HS-27A (cell line): ENCODE measurements around the gene CDH13.

Experiments
- DNase-seq: peaks from one replicate; pipeline ENCODE4 v3.0.0-alpha.2; 2012; ENCODE audit warnings: low read depth, missing footprints

CDH13 gene

GRCh38 chr16:82999711-83000110, 372.9 kb downstream of the CDH13 start:
- DNase-seq = no peak

GRCh38 chr16:83002351-83003334, 375.9 kb downstream of the CDH13 start:
- peak; percentile 30 for DNase-seq

GRCh38 chr16:83004868-83005652, 378.3 kb downstream of the CDH13 start:
- no peak for DNase-seq

- no peak for DNase-seq
These were observed 378.9 kb downstream of the CDH13 start for GRCh38 chr16:83005653-83006160.

GRCh38 chr16:83010776-83011720, 384.3 kb downstream of the CDH13 start:
- no peak for DNase-seq

GRCh38 chr16:83011939-83012338, 385.2 kb downstream of the CDH13 start:
- DNase-seq = no peak

- no peak for DNase-seq
These were observed 386.3 kb downstream of the CDH13 start for GRCh38 chr16:83013071-83013470.

GRCh38 chr16:83019963-83020362, 393.2 kb downstream of the CDH13 start:
- no peak for DNase-seq

GRCh38 chr16:83021045-83021444, 394.3 kb downstream of the CDH13 start:
- DNase-seq = no peak

GRCh38 chr16:83021746-83022145, 395.0 kb downstream of the CDH13 start:
- DNase-seq = no peak

GRCh38 chr16:83023011-83023410, 396.2 kb downstream of the CDH13 start:
- DNase-seq = no peak

GRCh38 chr16:83023640-83024039, 396.9 kb downstream of the CDH13 start:
- no peak for DNase-seq

GRCh38 chr16:83027973-83028372, 401.2 kb downstream of the CDH13 start:
- no peak for DNase-seq

- DNase-seq = no peak
These were observed 402.7 kb downstream of the CDH13 start for GRCh38 chr16:83029467-83029866.

- no peak for DNase-seq
These were observed 404.8 kb downstream of the CDH13 start for GRCh38 chr16:83031524-83031923.

GRCh38 chr16:83037102-83037501, 410.3 kb downstream of the CDH13 start:
- DNase-seq = no peak

- DNase-seq = no peak
These were observed 411.1 kb downstream of the CDH13 start for GRCh38 chr16:83037884-83038283.

GRCh38 chr16:83040174-83040573, 413.4 kb downstream of the CDH13 start:
- no peak for DNase-seq

- DNase-seq = no peak
These were observed 417.8 kb downstream of the CDH13 start for GRCh38 chr16:83044589-83044988.

- DNase-seq = no peak
These were observed 419.0 kb downstream of the CDH13 start for GRCh38 chr16:83045790-83046189.

GRCh38 chr16:83046664-83047063, 419.9 kb downstream of the CDH13 start:
- DNase-seq = no peak

- no peak for DNase-seq
These were observed 424.7 kb downstream of the CDH13 start for GRCh38 chr16:83051451-83051850.
